ENCODE measurements around the gene SH3GL3.

The SH3GL3 gene, protein sequence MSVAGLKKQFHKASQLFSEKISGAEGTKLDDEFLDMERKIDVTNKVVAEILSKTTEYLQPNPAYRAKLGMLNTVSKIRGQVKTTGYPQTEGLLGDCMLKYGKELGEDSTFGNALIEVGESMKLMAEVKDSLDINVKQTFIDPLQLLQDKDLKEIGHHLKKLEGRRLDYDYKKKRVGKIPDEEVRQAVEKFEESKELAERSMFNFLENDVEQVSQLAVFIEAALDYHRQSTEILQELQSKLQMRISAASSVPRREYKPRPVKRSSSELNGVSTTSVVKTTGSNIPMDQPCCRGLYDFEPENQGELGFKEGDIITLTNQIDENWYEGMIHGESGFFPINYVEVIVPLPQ

DNA sequence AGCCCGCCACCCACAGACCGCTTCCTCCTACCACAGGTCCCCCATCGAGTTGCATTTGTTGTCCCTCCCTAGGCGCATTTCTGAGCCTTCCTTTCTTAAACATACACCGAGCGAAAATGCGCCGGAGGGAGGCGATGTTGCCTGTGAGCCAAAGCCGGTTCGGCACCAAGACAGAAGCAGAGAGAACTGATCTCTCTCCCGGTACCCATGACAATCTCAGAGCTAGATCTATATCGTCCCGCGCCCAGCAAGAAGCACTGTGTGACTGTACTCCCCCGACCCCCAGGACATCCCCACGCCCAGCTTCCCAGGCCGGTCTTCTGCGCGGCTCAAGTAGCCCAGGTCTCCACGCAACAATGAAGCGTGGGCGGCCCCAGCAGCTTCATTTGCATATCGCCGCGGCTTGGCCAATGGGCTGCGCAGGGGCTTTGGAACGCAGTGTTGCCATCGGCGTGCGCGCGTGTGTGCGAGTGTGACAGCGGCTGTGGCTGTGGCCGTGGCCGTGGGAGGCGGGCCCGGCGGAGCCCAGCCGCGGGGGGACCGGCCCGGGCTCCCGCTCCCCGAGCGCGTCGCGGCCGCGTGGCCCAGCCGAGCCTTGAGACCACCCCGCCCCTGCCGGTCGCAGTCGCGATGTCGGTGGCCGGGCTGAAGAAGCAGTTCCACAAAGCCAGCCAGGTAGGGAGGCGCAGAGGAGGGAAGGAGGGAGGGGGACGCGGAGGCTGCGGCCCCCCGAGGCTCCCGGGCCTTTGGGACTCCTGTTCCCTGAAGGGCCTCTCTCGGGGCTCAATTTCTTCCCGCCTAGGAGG, at the start of gene SH3GL3:
Gene SH3GL3 (plus strand): TSS at position 438 of the 806 bp plus-strand sequence. CDS start 193 bp downstream, at position 631.
- DNase-seq, result peak; percentile 62

DNA sequence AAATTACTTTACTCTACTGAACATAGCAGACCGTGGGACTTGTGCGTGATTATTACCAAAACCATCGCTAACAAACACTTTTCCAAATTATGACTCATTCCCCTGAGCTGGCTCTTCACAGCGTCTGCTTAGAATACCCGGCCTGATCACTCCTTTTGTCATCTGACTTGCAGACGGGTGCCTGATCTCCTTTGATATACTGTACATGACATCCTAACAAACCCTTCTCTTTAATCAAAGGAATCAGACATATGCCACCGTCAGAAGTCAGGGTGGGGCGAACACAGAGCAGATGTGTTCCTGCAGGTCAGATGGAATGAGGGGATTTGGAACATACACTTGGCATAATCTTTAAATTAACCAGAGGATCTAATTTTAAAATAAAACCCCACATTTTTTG, 48.5 kb upstream of the SH3GL3 start:
- no peak for DNase-seq

DNA sequence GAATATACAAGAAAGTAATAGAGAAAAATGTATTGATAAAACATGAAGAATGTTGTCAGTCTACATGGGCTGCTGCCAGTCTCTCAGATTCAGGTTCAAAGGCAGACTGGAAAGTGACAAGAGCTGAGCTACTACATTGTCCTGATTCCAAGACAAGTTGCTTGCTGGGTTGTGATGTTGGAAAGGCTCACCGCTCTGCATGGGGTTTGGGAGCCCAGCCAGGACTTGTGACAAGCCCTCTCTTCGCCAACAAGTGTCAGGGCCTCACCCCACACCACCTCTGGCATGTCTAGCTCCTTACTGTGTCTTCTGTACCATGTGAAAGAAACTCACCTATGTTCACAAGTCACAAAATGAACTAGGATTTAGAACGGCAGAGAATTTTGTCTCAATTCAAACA, 43.0 kb upstream of the SH3GL3 start:
- DNase-seq, result no peak

DNA sequence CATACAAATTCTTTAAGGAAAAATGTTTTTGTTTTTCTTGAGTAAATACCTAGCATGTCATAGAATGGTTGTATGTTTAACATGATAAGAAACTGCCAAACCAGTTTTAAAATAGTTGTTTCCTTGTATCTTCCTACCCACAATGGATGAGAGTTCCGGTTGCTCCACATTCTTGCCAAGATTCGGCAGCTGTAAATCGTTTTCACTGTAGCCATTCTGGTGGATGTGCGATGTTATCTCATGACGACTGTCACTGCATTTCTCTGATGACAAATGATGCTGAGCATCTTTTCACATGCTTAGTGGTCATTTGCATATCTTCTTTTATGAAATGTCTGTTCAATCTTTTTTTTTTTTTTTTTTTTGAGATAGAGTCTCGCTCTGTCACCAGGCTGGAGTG, 36.6 kb upstream of the SH3GL3 start:
- DNase-seq, result no peak

DNA sequence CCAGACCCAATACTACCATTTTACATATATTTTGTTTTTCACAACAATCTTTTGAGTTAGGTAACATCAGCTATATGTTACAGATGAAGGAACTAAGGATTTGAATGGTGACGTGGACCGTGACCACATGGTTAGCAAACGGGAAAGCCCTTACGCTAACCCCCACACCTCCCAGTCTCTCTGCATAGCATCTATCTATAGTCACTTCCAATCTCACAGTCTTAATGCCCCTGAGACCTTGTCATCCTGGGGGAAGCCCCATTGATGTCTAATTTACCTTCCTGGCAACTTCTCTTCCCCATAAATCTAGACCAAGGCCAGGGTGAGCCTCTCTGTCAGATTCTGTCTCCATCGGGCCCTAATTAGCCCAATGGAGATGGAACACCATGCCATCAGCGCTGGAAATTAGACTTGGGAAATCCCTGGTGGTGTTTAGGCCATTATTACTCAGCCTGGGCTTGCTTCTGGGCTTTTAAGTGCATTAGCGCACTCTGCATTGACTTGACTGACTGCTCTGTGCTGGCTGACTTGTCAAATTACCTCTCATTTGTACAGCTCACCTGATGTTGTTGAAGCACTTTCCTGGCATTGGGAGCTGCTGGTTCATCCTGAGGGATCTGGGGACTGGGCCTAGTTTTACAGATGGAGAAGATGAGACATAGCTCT, 34.0 kb upstream of the SH3GL3 start:
- DNase-seq, result peak; percentile 6

DNA sequence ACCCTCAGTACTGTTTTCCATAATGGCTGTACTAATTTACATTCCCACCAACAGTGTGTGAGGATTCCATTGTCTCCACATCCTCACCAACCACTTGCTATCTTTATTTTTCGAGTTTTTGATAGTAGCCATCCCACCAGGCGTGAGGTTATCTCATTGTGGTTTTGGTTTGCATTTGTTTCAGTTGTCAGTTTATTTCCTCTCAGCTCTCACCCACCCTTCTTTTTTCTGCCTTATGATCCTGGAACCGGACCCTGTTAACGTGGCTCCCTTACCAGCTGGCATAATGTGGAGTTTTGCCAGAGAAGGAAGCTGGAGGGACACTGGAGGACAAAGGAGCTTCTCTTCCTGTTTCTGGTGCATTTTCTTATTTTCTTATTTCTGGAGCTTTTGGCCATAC, 25.1 kb upstream of the SH3GL3 start:
- peak; percentile 9 for DNase-seq

DNA sequence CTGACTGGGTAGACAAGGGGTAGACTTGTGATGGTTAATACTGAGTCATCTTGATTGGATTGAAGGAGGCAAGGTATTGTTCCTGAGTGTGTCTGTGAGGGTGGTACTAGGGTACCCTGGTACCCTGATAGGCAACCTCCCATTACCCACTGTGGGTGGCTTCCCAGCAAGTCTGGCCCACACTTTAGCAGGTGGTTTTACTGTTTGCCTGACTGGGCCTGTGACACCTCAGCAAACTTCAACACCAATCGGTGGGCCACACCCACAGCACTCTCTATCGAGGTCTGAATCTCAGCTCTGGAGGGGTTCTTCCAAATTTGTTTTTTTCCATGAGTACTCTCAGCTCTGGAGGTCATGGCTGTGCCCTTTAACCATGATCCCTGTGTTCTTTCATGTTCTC, 24.6 kb upstream of the SH3GL3 start:
- no peak for DNase-seq

DNA sequence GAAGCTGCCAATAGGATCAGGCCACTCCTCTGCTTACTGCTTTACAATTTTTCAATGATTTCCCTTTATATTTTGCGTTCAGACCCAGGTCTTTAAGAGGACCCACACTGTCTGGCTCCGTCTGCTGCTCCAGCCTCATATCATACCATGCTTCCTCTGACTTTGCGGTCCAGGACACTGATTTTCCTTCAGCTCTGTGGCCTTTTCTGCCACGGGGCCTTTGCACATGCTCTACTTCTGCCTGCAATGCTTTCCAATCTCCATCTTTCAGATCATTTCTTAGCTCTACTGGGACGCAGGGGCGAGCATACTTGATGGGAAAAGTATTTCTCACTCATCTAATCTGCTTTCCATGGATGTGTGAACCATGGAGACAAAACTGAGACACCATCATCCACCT, 23.0 kb upstream of the SH3GL3 start:
- DNase-seq, result no peak

DNA sequence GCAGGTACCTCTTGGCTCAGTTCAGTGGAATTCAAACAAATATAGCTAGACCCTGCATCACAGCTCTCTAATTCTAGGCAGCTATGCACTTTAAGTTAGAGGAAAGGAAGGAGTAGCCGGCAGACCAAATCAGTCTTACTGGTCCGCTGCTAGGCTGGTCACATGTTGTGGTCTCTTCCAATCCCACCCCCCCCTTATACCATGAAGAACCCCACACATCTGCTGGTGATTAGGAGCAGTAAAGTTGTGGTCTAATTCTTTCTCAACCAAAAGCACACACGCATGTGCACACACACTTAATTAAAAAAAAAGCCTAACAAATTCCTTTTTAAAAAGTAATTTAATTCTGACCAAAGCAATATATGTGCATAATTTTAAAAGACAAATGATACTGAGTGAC, 16.7 kb upstream of the SH3GL3 start:
- peak; percentile 12 for DNase-seq

DNA sequence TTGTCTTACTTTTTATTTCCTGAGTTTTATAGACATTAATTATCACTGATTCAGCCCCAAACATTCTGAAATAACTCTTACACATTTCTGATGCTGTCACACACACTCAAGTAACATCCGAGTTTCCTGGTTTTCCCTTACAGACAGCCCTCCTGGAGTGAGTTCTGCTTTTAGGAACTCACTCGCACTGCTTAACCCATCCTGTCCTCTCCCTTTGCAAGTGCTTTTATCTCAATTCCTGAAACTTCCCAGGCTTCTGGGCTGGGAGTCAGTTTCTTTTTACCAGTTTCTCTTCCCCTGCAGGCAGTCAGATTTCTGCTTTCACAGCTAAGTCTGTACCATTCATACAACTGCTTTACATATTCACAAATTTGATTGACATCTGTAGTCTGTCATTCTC, 15.6 kb upstream of the SH3GL3 start:
- peak; percentile 42 for DNase-seq

DNA sequence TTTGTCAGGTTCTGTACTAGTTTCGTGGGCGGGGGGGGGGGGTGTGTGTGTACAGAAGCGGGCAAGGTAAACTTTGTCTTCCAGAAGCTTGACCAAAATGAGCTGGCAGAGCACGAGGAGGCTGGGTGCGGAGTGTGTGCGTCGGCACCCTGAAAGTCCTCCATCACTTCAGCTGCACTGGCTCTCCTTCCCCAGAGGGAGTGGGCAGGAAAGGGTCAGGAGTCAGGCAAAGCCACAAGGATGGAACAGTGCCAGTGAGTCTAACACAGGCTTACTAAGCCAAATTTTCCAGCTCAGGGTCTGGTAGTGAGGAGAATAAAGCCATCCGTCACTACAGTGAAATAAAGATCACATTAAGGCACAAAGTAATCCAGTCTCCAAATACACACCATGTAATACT, 11.9 kb upstream of the SH3GL3 start:
- DNase-seq, result no peak

DNA sequence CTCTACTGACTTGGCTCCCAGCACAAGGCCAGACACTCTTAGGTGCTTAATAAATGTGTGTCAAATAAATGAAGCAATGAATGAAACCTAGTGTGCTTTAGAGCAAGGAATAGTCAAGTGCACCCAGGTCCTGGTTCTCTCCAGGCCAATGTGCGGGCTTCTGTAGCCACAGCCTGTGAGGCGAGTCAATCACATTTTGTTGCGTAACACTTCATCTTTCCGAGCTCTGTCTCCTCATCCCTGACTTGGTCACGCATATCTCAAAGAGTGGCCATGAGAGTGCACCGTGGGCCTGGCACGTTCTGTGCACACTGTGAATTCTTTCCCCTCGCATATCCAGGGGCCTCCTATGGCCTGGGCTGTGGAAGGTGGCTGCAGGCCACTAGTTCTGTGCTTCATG, 11.4 kb upstream of the SH3GL3 start:
- DNase-seq, result peak; percentile 62

DNA sequence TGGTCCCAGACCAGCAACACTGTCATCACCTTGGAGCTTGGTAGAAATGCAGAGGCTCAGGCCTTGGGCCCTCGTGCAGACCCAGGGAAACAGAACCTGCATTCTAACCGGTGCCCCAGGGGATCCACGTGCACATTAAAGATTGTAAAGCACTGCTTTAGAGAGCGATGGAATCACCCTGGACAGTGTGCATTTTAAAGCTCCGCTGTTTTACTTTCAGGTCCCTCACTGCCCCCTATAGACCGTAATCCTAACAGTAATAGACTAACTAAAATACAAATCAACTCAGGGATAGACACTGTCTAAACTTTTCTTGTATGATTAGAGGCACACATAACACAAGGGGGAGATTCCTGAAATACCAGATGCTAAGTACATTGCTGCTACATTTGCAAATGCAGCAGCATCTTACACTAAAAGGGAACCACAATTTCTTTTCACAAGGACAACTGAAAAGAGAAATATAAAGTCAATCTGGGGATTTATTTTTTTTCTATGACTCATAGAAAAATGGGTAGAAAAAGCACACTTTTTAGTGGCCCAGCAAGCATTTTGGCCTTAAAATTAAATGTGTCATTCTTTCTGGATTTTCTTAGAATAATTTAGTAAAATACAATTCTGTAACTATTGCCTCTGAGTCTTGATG, 10.5 kb upstream of the SH3GL3 start:
- DNase-seq, result peak; percentile 44

DNA sequence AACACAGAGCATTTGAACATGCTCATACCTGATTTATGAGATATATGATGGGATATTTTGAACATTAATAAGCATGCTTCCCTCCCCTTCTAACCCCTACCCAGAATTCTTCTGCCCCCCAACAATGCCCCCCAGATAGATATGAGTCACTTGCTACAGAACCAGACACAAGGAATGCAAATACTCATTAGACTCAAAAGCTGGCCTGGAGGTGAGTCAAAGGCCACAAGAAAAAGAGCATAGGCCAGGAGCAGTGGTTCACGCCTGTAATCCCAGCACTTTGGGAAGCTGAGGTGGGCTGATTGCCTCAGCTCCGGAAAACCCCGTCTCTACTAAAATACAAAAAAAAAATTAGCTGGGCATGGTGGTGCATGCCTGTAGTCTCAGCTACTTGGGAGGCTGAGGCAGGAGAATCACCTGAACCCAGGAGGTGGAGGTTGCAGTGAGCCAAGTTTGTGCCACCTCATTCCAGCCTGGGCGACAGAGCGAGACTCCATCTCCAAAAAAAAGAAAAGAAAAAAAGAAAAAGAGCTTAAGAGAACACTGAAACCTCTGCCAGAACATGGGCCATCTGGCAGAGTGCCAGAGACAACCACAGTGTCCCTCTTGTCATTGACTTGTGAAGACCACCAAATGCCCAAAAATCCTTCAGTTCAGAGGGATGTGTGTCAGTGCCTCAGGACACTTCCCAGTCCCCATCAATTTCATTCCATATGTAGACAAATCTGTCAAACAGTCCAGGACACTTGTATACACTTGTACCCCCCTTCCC, 3.9 kb upstream of the SH3GL3 start:
- DNase-seq, result no peak

DNA sequence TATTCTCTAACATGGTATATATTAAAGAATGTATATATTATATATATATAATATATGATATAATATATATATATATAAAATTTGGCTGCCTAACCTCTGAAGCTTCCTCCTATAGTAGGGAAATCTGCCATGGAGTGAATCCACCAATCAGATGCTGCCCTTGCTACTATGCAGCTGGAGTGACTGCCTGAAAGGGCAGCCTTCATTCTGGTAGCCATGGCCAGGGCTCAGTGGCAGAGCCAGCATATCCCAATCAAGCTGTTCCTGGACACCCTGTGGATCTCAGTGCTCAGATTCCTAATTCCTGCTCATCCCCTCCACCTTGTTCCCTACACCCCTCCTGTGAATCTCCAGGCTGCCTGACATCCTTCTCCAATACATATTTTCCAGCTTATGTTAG, 2.2 kb upstream of the SH3GL3 start:
- DNase-seq, result no peak

DNA sequence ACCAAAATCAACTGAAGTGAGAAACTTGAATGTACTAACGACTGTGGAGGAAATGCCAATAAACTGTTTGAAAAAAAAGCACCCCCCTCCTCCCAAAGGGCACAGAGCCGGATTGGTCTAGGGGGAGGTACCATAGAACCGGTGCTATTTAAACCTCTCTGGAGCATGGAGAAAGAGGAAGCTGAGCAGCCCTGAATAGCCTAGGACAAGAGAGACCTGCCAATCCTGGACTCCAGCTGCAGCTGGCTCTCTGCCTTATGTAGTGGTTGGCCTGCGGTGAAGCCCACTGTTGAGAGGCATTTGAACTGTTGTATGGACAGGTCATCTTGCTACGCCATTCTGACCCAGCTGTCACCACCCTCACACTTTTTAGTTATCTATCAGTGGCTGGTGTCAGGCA, 1.5 kb upstream of the SH3GL3 start:
- peak; percentile 58 for DNase-seq

DNA sequence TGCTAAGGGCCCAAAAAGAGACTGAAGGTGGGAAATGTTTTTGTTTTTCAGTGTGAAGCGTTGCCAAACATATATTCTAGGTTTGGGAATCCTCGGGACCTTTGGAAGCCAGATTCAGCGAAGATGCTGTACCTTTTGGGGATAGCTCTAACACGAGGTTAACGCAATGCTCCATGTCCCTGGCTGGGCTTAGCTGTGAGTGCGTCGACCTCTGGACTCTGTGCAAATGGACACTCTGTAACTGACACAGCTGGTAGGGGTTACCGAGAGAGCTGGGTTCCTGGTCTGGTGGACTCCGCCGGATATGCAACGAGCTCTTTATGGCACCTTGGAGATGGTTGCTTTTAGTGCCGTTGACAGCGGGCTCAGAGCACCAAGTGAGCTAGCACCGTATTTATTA, 724 bp upstream of the SH3GL3 start:
- DNase-seq, result no peak

DNA sequence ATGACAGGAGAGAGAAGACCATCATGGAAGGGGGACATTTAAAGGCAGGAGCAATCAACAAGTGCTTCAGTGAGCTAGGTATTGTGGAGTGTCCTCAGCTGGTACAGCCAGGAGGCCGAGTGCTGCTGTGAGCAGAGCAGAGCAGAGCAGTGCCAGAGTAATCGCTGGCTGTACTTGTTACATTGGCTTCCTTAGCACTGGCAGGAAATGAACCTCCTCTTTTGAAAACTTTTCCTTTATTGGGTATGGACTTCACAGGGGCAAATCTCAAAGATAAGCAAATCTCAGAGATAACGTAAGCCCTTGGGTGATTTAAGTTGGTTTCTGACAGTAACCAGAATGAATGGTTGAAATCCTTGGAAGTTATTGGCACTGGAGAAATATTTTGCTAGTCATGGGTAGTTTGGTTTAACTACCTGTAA, 2.1 kb downstream of the SH3GL3 start:
- no peak for DNase-seq

DNA sequence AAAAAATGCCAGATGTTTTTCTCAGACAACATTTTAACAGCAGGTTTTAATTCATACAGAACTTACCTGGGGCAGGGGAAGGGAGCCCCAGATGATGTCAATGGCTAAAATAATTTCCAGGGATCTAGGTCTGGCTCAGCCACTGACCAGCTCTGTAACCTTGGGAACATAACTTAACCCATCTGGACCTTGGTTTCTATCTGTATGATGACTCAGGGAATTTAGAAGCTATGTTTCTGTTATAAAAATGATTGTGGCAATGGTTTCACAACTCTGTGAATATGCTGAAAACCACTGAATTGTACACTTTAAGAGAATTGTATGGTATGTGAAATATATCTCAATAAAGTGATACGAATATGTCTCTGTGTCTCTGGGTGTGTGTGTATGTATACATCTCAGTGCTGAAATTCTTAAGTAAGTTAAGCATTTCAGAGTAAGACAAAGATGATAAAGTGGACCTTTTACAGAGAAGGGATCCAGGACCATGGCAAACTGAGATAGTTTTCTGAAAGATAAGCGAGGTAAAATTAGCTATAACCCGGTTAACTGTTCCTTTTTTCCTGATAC, 2.9 kb downstream of the SH3GL3 start:
- no peak for DNase-seq

DNA sequence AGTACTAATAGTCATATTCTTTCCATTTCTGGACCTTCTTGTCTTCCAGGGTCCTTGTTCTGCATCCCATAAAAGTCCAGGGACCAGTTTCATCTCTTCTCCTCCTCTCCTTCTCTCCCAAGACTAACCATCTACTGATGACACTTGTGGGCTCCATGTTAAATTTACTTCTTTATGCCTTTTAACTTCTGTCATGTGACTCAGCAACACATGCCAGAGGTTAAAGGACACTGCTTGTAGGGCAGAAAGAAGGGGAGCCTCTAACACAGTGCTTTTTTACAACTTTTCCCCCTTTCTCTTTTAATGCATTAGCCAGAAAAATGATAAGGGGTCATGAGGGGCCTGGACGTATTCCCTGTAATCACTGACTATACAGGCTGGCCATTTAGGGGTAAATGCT, 10.0 kb downstream of the SH3GL3 start:
- DNase-seq, result no peak

DNA sequence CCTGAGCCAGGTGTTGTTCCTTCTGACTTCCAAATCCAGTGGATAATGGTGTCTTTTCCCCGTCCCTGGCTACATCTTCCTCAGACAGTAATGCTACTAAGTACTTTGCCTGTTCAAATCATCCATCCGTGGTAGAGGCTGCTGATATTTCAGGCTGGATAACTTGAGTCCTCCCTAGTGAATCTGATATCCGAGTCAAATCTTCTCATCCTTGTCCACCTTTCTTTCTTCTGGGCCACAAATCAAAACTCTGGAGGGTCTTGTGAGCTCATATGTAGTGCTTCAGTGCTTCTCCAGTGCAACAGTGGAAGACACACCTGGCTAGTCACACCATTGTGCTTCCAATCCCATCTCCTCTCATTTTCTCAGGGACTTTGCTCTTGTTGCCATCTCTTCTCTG, 11.2 kb downstream of the SH3GL3 start:
- no peak for DNase-seq

DNA sequence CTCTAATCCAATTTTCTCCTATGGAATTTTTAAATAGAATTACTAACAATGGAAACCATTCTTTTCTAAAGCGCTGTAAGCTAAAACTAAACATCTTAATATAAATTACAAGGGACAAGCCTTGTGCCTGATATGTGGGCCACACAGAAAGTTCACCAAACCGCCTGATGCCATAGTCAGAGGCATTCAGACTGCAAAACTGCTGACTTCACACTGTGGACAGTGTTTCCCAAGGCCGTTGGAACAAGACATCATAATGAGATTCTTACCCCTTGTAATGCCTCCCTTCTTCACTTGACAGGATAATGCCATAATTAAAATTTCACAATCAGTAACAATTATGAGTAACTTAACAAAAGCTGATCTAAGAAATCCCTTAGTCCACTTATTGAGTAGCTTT, 14.9 kb downstream of the SH3GL3 start:
- DNase-seq, result no peak

Data from MV-4-11 (cell line).